NCI-H146 treated with DMSO at 0.1 percent for 48 hours (cell line): ENCODE results near the gene GYG2.
"Not testable (repeated sequence)": the region's sequence is repeated elsewhere in the genome, so short reads cannot be mapped to it uniquely, and the experiment has no call there.

Source experiments
- DNase-seq: peaks from one replicate; lab custom pipeline; 2025; ENCODE audit not compliant: unreplicated experiment; lab: John Stamatoyannopoulos, UW

The GYG2 gene

GRCh38 chrX:2812161-2812907 lies 16.4 kb upstream of the GYG2 start:
- DNase-seq, result not testable (repeated sequence)

GRCh38 chrX:2817036-2817435 lies 11.7 kb upstream of the GYG2 start:
- DNase-seq, result no peak

GRCh38 chrX:2819345-2820135 lies 9.2 kb upstream of the GYG2 start:
- no peak for DNase-seq

GRCh38 chrX:2820136-2820771 lies 8.5 kb upstream of the GYG2 start:
- no peak for DNase-seq

GRCh38 chrX:2823795-2824386 lies 4.8 kb upstream of the GYG2 start:
- no peak for DNase-seq

GRCh38 chrX:2824886-2825285 lies 3.8 kb upstream of the GYG2 start:
- DNase-seq, result no peak

GRCh38 chrX:2828959-2829411 lies 255 bp downstream of the GYG2 start:
- DNase-seq, result no peak

GRCh38 chrX:2829469-2830246 lies 928 bp downstream of the GYG2 start:
- DNase-seq, result no peak

GRCh38 chrX:2831471-2832228 lies 2.9 kb downstream of the GYG2 start:
- no peak for DNase-seq

GRCh38 chrX:2837961-2838360 lies 9.2 kb downstream of the GYG2 start:
- no peak for DNase-seq

GRCh38 chrX:2840961-2841360 lies 12.2 kb downstream of the GYG2 start:
- DNase-seq, result no peak

GRCh38 chrX:2841537-2841936 lies 12.8 kb downstream of the GYG2 start:
- DNase-seq, result no peak

- DNase-seq, result no peak
Observed at GRCh38 chrX:2846992-2847391, 18.3 kb downstream of the GYG2 start.

GRCh38 chrX:2848871-2849301 lies 20.2 kb downstream of the GYG2 start:
- no peak for DNase-seq

- DNase-seq, result no peak
Observed at GRCh38 chrX:2854918-2855317, 26.2 kb downstream of the GYG2 start.

GRCh38 chrX:2855761-2856160 lies 27.0 kb downstream of the GYG2 start:
- no peak for DNase-seq

- DNase-seq, result no peak
Observed at GRCh38 chrX:2857566-2857965, 28.8 kb downstream of the GYG2 start.

GRCh38 chrX:2859197-2859797 lies 30.6 kb downstream of the GYG2 start:
- DNase-seq, result no peak

GRCh38 chrX:2862404-2862803 lies 33.7 kb downstream of the GYG2 start:
- DNase-seq, result no peak

- no peak for DNase-seq
Observed at GRCh38 chrX:2863646-2864045, 34.9 kb downstream of the GYG2 start.
